Rectal smooth muscle tissue (tissue), 1 donor: ENCODE results near the gene TBC1D23.
"Not testable (repeated sequence)": the region's sequence is repeated elsewhere in the genome, so short reads cannot be mapped to it uniquely, and the experiment has no call there.

Experiments used
- H3K27ac ChIP-seq: one replicate; pipeline ENCODE4 v1.7.0; 2013; ENCODE audit warnings: low read depth, low read length, inconsistent platforms
- H3K27me3 ChIP-seq: one replicate; pipeline ENCODE4 v1.7.0; 2013; ENCODE audit warnings: low read length; ENCODE audit not compliant: control insufficient read depth, insufficient read depth
- H3K36me3 ChIP-seq: one replicate; pipeline ENCODE4 v1.7.0; 2013; ENCODE audit warnings: low read length; ENCODE audit not compliant: control insufficient read depth, insufficient read depth
- H3K4me1 ChIP-seq: one replicate; pipeline ENCODE4 v1.7.0; 2013; ENCODE audit warnings: low read length; ENCODE audit not compliant: control insufficient read depth, insufficient read depth
- H3K4me3 ChIP-seq: one replicate; pipeline ENCODE4 v1.7.0; 2013; ENCODE audit warnings: low read length
- H3K9ac ChIP-seq: one replicate; pipeline ENCODE4 v1.7.0; 2013; ENCODE audit warnings: low read length

Gene TBC1D23

DNA sequence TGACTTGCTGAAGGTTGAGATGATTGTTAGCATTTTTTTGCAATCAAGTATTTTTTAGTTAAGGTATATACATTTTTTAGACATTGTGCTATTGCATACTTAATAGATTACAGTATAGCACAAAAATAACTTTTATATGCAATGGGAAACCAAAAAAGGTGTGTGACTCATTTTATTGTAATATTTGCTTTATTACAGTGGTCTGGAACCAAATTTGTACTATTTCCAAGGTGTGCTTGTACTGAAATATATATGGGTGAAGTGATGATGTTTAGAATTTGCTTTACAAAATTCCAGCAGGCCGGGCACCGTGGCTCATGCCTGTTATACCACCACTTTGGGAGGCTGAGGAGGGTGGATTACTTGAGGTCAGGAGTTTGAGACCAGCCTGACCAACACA lies 29.1 kb upstream of the TBC1D23 start:
- Histone ChIP-seq H3K36me3 (no peaks in the 10 kb centered on the region), H3K27me3 (no peaks in the 10 kb centered on the region), H3K4me3 (no peak overlapping the region), H3K4me1 (no peaks in the 10 kb centered on the region), H3K27ac (no peak overlapping the region), H3K9ac (no peak overlapping the region)

DNA sequence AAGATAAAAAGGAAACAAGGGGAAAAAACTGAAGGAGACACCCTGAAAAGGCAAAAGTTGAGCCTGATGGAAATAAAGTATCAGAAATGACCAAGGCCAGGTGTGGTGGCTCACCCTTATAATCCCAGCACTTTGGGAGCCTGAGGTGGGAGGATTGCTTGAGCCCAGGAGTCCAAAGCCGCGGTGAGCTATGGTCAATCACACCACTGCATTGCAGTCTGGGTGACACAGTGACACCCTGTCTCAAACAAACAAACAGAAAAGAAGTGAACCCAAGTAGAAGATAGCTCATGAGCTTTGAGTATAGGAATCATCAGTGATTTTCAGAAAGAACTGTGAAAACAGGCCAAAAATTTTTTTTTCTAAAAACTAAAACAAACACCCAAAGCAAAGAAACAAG lies 26.4 kb upstream of the TBC1D23 start:
- no peaks in the 10 kb centered on the region for H3K36me3 ChIP-seq
- H3K27me3 ChIP-seq, result no peaks in the 10 kb centered on the region
- H3K4me1 ChIP-seq, result no peaks in the 10 kb centered on the region
- no peak overlapping the region for H3K4me3 ChIP-seq
- H3K9ac ChIP-seq, result no peak overlapping the region
- H3K27ac ChIP-seq, result no peak overlapping the region

DNA sequence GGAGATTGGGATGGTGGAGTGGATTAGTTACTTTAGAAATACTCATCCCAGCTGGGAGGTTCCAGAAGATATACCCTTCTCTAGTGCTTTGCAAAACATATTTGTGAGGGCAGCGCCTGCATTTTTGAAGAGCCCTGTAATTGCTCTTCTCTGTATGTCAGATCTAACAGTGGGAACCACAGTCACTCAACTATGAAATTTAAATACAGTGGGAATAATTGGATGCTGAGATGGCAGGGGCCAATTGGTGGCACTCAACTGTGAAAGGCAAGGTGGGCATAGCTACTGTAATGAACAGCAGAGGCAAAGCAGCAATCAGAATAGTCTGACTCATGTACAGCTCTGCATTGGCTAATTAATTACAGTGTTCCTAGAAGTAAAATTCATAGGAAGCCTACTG lies 22.2 kb upstream of the TBC1D23 start:
- no peak overlapping the region for H3K9ac ChIP-seq
- no peak overlapping the region for H3K4me3 ChIP-seq
- H3K4me1 ChIP-seq, result no peaks in the 10 kb centered on the region
- no peaks in the 10 kb centered on the region for H3K36me3 ChIP-seq
- H3K27ac ChIP-seq, result no peak overlapping the region
- H3K27me3 ChIP-seq, result no peaks in the 10 kb centered on the region

DNA sequence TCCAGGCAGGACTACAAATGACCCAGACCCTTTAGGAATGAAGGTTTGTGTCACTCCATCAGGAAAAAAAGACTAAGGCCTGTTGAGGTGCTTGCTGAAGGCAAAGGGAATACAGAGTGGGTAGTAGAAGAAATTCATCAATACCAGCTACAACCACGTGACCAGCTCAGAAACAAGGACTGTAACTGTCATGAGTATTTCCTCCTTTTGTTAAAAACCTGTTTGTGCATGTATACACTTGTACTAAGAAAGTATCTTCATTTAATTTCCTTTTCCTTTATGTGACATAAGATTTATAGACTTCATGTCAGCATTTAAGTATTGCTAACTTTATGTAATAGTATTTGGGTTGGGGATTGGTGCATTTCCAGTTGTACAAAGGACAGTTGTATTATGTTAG lies 18.3 kb upstream of the TBC1D23 start:
- H3K9ac ChIP-seq, H3K4me1 ChIP-seq, H3K27me3 ChIP-seq, H3K36me3 ChIP-seq, H3K4me3 ChIP-seq, H3K27ac ChIP-seq: not testable (repeated sequence)

DNA sequence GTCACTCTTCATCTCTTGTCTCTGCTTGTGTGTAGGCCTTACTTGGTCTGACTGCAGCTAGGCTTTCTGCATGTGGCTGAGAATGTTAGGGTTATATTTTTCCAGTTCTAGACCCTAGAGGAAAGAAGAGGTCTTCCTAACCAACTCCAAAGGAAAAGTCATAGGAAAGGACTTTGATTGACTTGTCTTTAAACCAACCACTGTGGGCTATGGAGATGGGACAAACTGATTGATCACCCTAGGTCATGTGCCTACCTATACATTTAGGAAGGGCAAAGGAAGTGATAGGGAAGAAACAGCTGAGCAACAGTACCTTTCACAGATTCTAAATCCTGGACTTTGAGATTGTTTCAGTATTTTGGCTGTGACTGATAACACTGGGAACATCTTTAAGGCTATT lies 16.5 kb upstream of the TBC1D23 start:
- no peaks in the 10 kb centered on the region for H3K4me1 ChIP-seq
- H3K36me3 ChIP-seq, result no peaks in the 10 kb centered on the region
- H3K9ac ChIP-seq, result no peak overlapping the region
- H3K27ac ChIP-seq, result no peak overlapping the region
- no peak overlapping the region for H3K4me3 ChIP-seq
- H3K27me3 ChIP-seq, result no peaks in the 10 kb centered on the region

- H3K4me3 ChIP-seq, result no peak overlapping the region
- H3K27me3 ChIP-seq, result no peaks in the 10 kb centered on the region
- no peak overlapping the region for H3K27ac ChIP-seq
- no peaks in the 10 kb centered on the region for H3K4me1 ChIP-seq
- no peaks in the 10 kb centered on the region for H3K36me3 ChIP-seq
- H3K9ac ChIP-seq, result no peak overlapping the region
Measured at GRCh38 chr3:100245136-100245535, 15.7 kb upstream of the TBC1D23 start.

GRCh38 chr3:100245927-100246326 lies 14.9 kb upstream of the TBC1D23 start:
- H3K4me1 ChIP-seq, result no peaks in the 10 kb centered on the region
- H3K9ac ChIP-seq, result no peak overlapping the region
- H3K4me3 ChIP-seq, result no peak overlapping the region
- no peaks in the 10 kb centered on the region for H3K36me3 ChIP-seq
- H3K27me3 ChIP-seq, result no peaks in the 10 kb centered on the region
- no peak overlapping the region for H3K27ac ChIP-seq

DNA sequence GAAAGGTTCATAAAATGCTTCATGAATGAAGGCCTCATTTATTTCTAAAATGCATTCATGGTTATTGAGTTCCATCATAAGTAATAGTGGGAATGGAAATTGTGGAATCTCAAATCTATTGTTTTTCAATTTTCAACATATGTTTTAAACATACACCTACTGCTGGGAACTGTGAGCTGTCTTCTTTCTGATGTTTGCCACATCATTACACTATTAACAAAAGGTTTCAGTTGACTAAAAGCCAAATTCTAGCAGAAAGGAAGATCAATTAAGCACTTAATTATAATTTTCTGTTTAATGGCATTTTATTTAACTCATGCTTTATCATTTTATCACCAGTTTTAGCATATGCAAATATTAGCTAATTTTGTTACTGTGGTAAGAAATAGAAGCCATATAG lies 13.8 kb upstream of the TBC1D23 start:
- Histone ChIP-seq H3K9ac (no peak overlapping the region), H3K4me1 (no peaks in the 10 kb centered on the region), H3K27ac (no peak overlapping the region)

DNA sequence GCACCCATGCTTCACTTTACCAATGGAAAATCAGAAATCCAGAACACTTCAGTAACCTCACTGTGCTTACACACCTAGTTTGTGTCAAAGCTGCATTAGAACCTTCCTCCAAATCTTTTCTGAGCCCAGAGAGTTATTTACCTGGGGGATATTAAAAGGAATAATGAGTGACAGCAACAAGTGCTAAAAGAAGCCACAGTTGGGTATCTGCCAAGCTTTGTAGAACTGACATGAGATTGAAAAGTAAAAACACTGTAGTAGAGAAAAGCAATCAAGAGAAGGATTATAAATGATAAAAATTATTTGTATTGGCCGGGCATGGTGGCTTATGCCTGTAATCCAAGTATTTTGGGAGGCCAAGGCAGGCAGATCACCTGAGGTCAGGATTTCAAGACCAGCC lies 8.8 kb upstream of the TBC1D23 start:
- Histone ChIP-seq H3K27ac (no peak overlapping the region), H3K4me3 (no peak overlapping the region), H3K36me3 (no peaks in the 10 kb centered on the region), H3K27me3 (no peaks in the 10 kb centered on the region), H3K4me1 (peaks cover 11% of the 10 kb centered on the region), H3K9ac (no peak overlapping the region)

More for the DNA sequence above, 13.8 kb upstream of the TBC1D23 start:
- H3K27me3 ChIP-seq, result no peaks in the 10 kb centered on the region
- no peaks in the 10 kb centered on the region for H3K36me3 ChIP-seq
- no peak overlapping the region for H3K4me3 ChIP-seq

DNA sequence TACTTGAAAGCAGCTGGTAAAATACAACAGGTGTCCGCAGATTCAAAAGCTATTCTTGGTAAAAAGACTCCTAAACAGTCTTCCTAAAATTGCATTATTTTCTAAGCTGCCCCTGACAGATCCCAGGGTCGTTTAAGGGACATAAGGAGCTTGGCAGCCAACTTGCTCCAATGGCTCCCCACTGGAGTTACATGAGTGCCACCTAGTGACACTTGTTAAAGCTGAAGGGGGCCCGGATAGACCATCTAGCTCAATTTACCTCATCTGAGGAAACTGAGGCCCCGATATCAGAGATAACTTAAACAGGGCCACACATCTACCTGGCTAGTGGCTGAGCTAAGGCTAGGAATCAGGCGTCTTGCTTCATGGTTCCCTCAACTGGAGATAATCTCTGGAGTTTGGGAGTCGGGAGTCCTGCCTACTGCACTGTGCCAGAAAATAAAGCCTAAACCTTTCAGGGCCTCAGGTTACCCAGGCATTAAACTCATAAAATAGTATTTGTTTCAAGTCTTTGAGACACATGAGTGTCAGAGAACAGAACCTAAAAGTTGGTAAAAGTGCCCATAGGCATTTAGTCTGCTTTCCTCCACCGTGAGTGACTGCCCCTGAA lies 6.5 kb upstream of the TBC1D23 start:
- Histone ChIP-seq H3K27ac (peak overlapping the region; percentile 79), H3K27me3 (no peaks in the 10 kb centered on the region)

GRCh38 chr3:100256731-100257151 lies 4.1 kb upstream of the TBC1D23 start:
- Histone ChIP-seq H3K36me3 (no peaks in the 10 kb centered on the region), H3K4me3 (no peak overlapping the region), H3K4me1 (peaks cover 17% of the 10 kb centered on the region), H3K9ac (no peak overlapping the region), H3K27ac (no peak overlapping the region), H3K27me3 (no peaks in the 10 kb centered on the region)

More for the DNA sequence above, 6.5 kb upstream of the TBC1D23 start:
- no peak overlapping the region for H3K4me3 ChIP-seq
- H3K36me3 ChIP-seq, result no peaks in the 10 kb centered on the region
- H3K4me1 ChIP-seq, result peaks cover 11% of the 10 kb centered on the region
- H3K9ac ChIP-seq, result no peak overlapping the region

DNA sequence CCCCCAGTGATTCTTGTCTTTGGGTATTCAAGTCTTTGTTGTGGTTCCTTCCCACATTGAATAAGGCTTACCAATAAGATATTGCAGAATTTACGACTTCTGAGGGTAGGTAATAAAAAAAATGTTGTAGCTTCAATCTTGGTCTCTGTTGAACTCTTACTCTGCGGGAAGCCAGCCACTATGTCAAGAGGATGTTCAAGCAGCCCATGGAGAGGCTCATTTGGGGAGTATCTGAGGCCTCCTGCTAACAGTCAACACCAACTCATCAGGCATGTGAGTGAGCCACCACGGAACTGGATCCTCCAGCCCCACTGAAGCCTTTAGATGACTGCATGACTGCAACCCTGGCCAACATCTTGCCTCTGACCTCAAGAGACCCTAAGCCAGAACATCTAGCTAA lies 3.2 kb upstream of the TBC1D23 start:
- Histone ChIP-seq H3K4me1 (peaks cover 21% of the 10 kb centered on the region), H3K9ac (no peak overlapping the region), H3K27ac (no peak overlapping the region), H3K27me3 (no peaks in the 10 kb centered on the region), H3K36me3 (no peaks in the 10 kb centered on the region), H3K4me3 (no peak overlapping the region)

DNA sequence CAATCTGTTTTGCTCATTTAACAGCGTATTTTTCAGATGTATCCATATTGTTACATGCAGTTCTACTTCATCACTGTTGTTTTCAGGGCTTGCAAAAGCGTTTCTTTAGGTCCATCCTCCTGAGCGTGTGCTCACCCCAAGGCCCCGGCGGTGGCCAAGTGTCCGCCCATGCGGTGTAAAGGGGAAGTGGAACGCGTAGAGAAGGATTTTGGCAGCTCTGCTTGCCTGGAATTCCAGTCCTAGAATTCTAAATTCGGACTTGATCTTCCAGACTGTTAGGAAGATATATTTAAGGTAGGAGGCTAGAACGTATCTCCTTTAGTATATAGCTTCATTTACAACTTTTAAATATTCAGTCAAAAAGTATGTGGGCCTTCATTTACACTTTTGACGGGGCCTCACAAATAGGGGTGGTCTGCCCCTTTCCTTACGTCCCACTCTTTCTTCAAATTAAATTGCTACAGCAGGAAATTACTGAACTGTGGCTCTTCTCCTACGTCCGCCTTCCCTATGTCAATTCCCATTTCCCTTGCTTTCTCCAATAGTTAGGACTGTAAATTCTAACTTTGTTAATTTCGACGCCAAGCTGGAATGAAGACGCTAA lies 609 bp upstream of the TBC1D23 start:
- H3K4me3 ChIP-seq, result peak overlapping the region; percentile 65
- no peaks in the 10 kb centered on the region for H3K36me3 ChIP-seq
- peak overlapping the region; percentile 21 for H3K9ac ChIP-seq
- no peaks in the 10 kb centered on the region for H3K27me3 ChIP-seq
- peaks cover 10% of the 10 kb centered on the region for H3K4me1 ChIP-seq
- peak overlapping the region; percentile 98 for H3K27ac ChIP-seq
